Rectal smooth muscle tissue (tissue), 1 donor: ENCODE measurements around the gene NR4A1.

Experiments used
- H3K27ac ChIP-seq: one replicate; pipeline ENCODE4 v1.7.0; 2013; ENCODE audit warnings: low read depth, low read length, inconsistent platforms
- H3K27me3 ChIP-seq: one replicate; pipeline ENCODE4 v1.7.0; 2013; ENCODE audit warnings: low read length; ENCODE audit not compliant: control insufficient read depth, insufficient read depth
- H3K36me3 ChIP-seq: one replicate; pipeline ENCODE4 v1.7.0; 2013; ENCODE audit warnings: low read length; ENCODE audit not compliant: control insufficient read depth, insufficient read depth
- H3K4me1 ChIP-seq: one replicate; pipeline ENCODE4 v1.7.0; 2013; ENCODE audit warnings: low read length; ENCODE audit not compliant: control insufficient read depth, insufficient read depth
- H3K4me3 ChIP-seq: one replicate; pipeline ENCODE4 v1.7.0; 2013; ENCODE audit warnings: low read length
- H3K9ac ChIP-seq: one replicate; pipeline ENCODE4 v1.7.0; 2013; ENCODE audit warnings: low read length

Gene NR4A1

GRCh38 chr12:52010152-52010622, 41.1 kb upstream of the NR4A1 start:
- no peak overlapping the region for H3K9ac ChIP-seq
- H3K27ac ChIP-seq = peak overlapping the region; percentile 71
- H3K4me3 ChIP-seq = peak overlapping the region; percentile 25
- H3K4me1 ChIP-seq = peaks cover 9% of the 10 kb centered on the region
- H3K36me3 ChIP-seq = peaks cover 5% of the 10 kb centered on the region
- H3K27me3 ChIP-seq = peaks cover 13% of the 10 kb centered on the region

- Histone ChIP-seq H3K9ac (no peak overlapping the region), H3K27ac (peak overlapping the region; percentile 71), H3K4me3 (peak overlapping the region; percentile 25), H3K36me3 (peaks cover 5% of the 10 kb centered on the region), H3K27me3 (peaks cover 8% of the 10 kb centered on the region), H3K4me1 (peaks cover 9% of the 10 kb centered on the region)
These were observed 40.3 kb upstream of the NR4A1 start for GRCh38 chr12:52010692-52011601.

- Histone ChIP-seq H3K4me3 (no peak overlapping the region), H3K4me1 (peaks cover 9% of the 10 kb centered on the region), H3K27ac (no peak overlapping the region)
These were observed 39.5 kb upstream of the NR4A1 start for GRCh38 chr12:52011602-52012214.

GRCh38 chr12:52013626-52014310, 37.5 kb upstream of the NR4A1 start:
- no peaks in the 10 kb centered on the region for H3K27me3 ChIP-seq
- H3K27ac ChIP-seq = no peak overlapping the region
- H3K36me3 ChIP-seq = peaks cover 5% of the 10 kb centered on the region
- H3K4me1 ChIP-seq = peaks cover 9% of the 10 kb centered on the region
- H3K4me3 ChIP-seq = no peak overlapping the region
- no peak overlapping the region for H3K9ac ChIP-seq

More at GRCh38 chr12:52011602-52012214, 39.5 kb upstream of the NR4A1 start:
- Histone ChIP-seq H3K36me3 (peaks cover 5% of the 10 kb centered on the region), H3K9ac (no peak overlapping the region), H3K27me3 (peaks cover 4% of the 10 kb centered on the region)

GRCh38 chr12:52014567-52015530, 36.4 kb upstream of the NR4A1 start:
- no peak overlapping the region for H3K4me3 ChIP-seq
- peaks cover 5% of the 10 kb centered on the region for H3K36me3 ChIP-seq
- no peak overlapping the region for H3K27ac ChIP-seq
- no peak overlapping the region for H3K9ac ChIP-seq
- peaks cover 9% of the 10 kb centered on the region for H3K4me1 ChIP-seq
- H3K27me3 ChIP-seq = no peaks in the 10 kb centered on the region

- H3K27ac ChIP-seq = no peak overlapping the region
- H3K4me1 ChIP-seq = peaks cover 6% of the 10 kb centered on the region
- H3K27me3 ChIP-seq = no peaks in the 10 kb centered on the region
- no peak overlapping the region for H3K9ac ChIP-seq
- peaks cover 5% of the 10 kb centered on the region for H3K36me3 ChIP-seq
- no peak overlapping the region for H3K4me3 ChIP-seq
These were observed 35.7 kb upstream of the NR4A1 start for GRCh38 chr12:52015532-52016041.

GRCh38 chr12:52018433-52019112, 32.7 kb upstream of the NR4A1 start:
- Histone ChIP-seq H3K4me1 (no peaks in the 10 kb centered on the region), H3K36me3 (no peaks in the 10 kb centered on the region), H3K9ac (no peak overlapping the region), H3K27me3 (no peaks in the 10 kb centered on the region), H3K4me3 (no peak overlapping the region), H3K27ac (no peak overlapping the region)

- H3K4me3 ChIP-seq = no peak overlapping the region
- H3K9ac ChIP-seq = no peak overlapping the region
- H3K27me3 ChIP-seq = no peaks in the 10 kb centered on the region
- peaks cover 3% of the 10 kb centered on the region for H3K4me1 ChIP-seq
- no peaks in the 10 kb centered on the region for H3K36me3 ChIP-seq
- no peak overlapping the region for H3K27ac ChIP-seq
These were observed 32.0 kb upstream of the NR4A1 start for GRCh38 chr12:52019113-52019770.

GRCh38 chr12:52020539-52021336, 30.5 kb upstream of the NR4A1 start:
- H3K36me3 ChIP-seq = no peaks in the 10 kb centered on the region
- no peak overlapping the region for H3K4me3 ChIP-seq
- no peak overlapping the region for H3K9ac ChIP-seq
- no peaks in the 10 kb centered on the region for H3K27me3 ChIP-seq
- H3K27ac ChIP-seq = no peak overlapping the region
- H3K4me1 ChIP-seq = peaks cover 3% of the 10 kb centered on the region

GRCh38 chr12:52022841-52023181, 28.4 kb upstream of the NR4A1 start:
- Histone ChIP-seq H3K27ac (no peak overlapping the region), H3K27me3 (no peaks in the 10 kb centered on the region), H3K4me1 (peaks cover 15% of the 10 kb centered on the region), H3K9ac (no peak overlapping the region), H3K4me3 (peak overlapping the region; percentile 61), H3K36me3 (no peaks in the 10 kb centered on the region)
